ENCODE measurements around the gene LEF1.
"Not testable (repeated sequence)": the region's sequence is repeated elsewhere in the genome, so short reads cannot be mapped to it uniquely, and the experiment has no call there.

The LEF1 gene

GRCh38 chr4:108029016-108029720 lies 139.6 kb downstream of the LEF1 start:
- no peaks in the 10 kb centered on the region for H3K27me3 Mint-ChIP-seq
- no peak overlapping the region for H3K27ac Mint-ChIP-seq
- ATAC-seq (ENCODE audit: low read depth): no peak
- DNase-seq (ENCODE audit: low spot score in 2 of 2): no peak
- no peak overlapping the region for H3K4me3 Mint-ChIP-seq
- no peaks in the 10 kb centered on the region for H3K9me3 Mint-ChIP-seq
- peaks cover 45% of the 10 kb centered on the region for H3K36me3 Mint-ChIP-seq
- H3K4me1 Mint-ChIP-seq: no peaks in the 10 kb centered on the region

GRCh38 chr4:108024878-108025165 lies 143.9 kb downstream of the LEF1 start:
- no peaks in the 10 kb centered on the region for H3K27me3 Mint-ChIP-seq
- peaks cover 32% of the 10 kb centered on the region for H3K36me3 Mint-ChIP-seq
- DNase-seq (ENCODE audit: low spot score in 2 of 2) (no peak), ATAC-seq (ENCODE audit: low read depth) (no peak)
- H3K9me3 Mint-ChIP-seq: no peaks in the 10 kb centered on the region
- no peaks in the 10 kb centered on the region for H3K4me1 Mint-ChIP-seq
- H3K27ac Mint-ChIP-seq: no peak overlapping the region
- no peak overlapping the region for H3K4me3 Mint-ChIP-seq

- no peak for DNase-seq (ENCODE audit: low spot score in 2 of 2)
- Mint-ChIP-seq H3K27me3 (no peaks in the 10 kb centered on the region), H3K4me1 (no peaks in the 10 kb centered on the region), H3K27ac (no peak overlapping the region), H3K4me3 (no peak overlapping the region), H3K36me3 (peaks cover 33% of the 10 kb centered on the region), H3K9me3 (no peaks in the 10 kb centered on the region)
- no peak for ATAC-seq (ENCODE audit: low read depth)
Measured at GRCh38 chr4:108024085-108024877, 144.5 kb downstream of the LEF1 start.

- DNase-seq (ENCODE audit: low spot score in 2 of 2) (no peak), ATAC-seq (ENCODE audit: low read depth) (no peak)
- no peaks in the 10 kb centered on the region for H3K27me3 Mint-ChIP-seq
- H3K4me1 Mint-ChIP-seq: peaks cover 4% of the 10 kb centered on the region
- no peak overlapping the region for H3K27ac Mint-ChIP-seq
- no peaks in the 10 kb centered on the region for H3K9me3 Mint-ChIP-seq
- peaks cover 25% of the 10 kb centered on the region for H3K36me3 Mint-ChIP-seq
- no peak overlapping the region for H3K4me3 Mint-ChIP-seq
Measured at GRCh38 chr4:108018884-108019187, 149.9 kb downstream of the LEF1 start.

- Mint-ChIP-seq H3K4me1 (peaks cover 4% of the 10 kb centered on the region), H3K27me3 (no peaks in the 10 kb centered on the region), H3K36me3 (peaks cover 27% of the 10 kb centered on the region), H3K9me3 (no peaks in the 10 kb centered on the region), H3K4me3 (no peak overlapping the region), H3K27ac (no peak overlapping the region)
- peak; percentile 61 to 74 for DNase-seq (ENCODE audit: low spot score in 2 of 2)
- ATAC-seq (ENCODE audit: low read depth): peak; percentile 60
Measured at GRCh38 chr4:108018040-108018883, 150.5 kb downstream of the LEF1 start.

GRCh38 chr4:108013955-108014354 lies 154.8 kb downstream of the LEF1 start:
- Mint-ChIP-seq H3K4me1 (peaks cover 6% of the 10 kb centered on the region), H3K36me3 (peaks cover 29% of the 10 kb centered on the region), H3K9me3 (no peaks in the 10 kb centered on the region), H3K27me3 (no peaks in the 10 kb centered on the region), H3K27ac (no peak overlapping the region), H3K4me3 (no peak overlapping the region)
- DNase-seq (ENCODE audit: low spot score in 2 of 2) (no peak), ATAC-seq (ENCODE audit: low read depth) (no peak)

- H3K36me3 Mint-ChIP-seq: peaks cover 31% of the 10 kb centered on the region
- peaks cover 6% of the 10 kb centered on the region for H3K4me1 Mint-ChIP-seq
- no peaks in the 10 kb centered on the region for H3K27me3 Mint-ChIP-seq
- no peaks in the 10 kb centered on the region for H3K9me3 Mint-ChIP-seq
- no peak for DNase-seq (ENCODE audit: low spot score in 2 of 2)
- no peak overlapping the region for H3K4me3 Mint-ChIP-seq
- no peak for ATAC-seq (ENCODE audit: low read depth)
- H3K27ac Mint-ChIP-seq: no peak overlapping the region
Measured at GRCh38 chr4:108013327-108013726, 155.4 kb downstream of the LEF1 start.

- H3K36me3 Mint-ChIP-seq: peaks cover 32% of the 10 kb centered on the region
- H3K9me3 Mint-ChIP-seq; DNase-seq (ENCODE audit: low spot score in 2 of 2); H3K27me3 Mint-ChIP-seq; ATAC-seq (ENCODE audit: low read depth); H3K4me3 Mint-ChIP-seq; H3K27ac Mint-ChIP-seq; H3K4me1 Mint-ChIP-seq: not testable (repeated sequence)
Measured at GRCh38 chr4:108012382-108012781, 156.3 kb downstream of the LEF1 start.

GRCh38 chr4:108010167-108010566 lies 158.6 kb downstream of the LEF1 start:
- ATAC-seq (ENCODE audit: low read depth) (no peak), DNase-seq (ENCODE audit: low spot score in 2 of 2) (no peak)
- H3K27me3 Mint-ChIP-seq: no peaks in the 10 kb centered on the region
- H3K27ac Mint-ChIP-seq: no peak overlapping the region
- no peak overlapping the region for H3K4me3 Mint-ChIP-seq
- no peaks in the 10 kb centered on the region for H3K9me3 Mint-ChIP-seq
- peaks cover 8% of the 10 kb centered on the region for H3K4me1 Mint-ChIP-seq
- H3K36me3 Mint-ChIP-seq: peaks cover 28% of the 10 kb centered on the region

- DNase-seq (ENCODE audit: low spot score in 2 of 2): no peak
- peak overlapping the region; percentile 21 for H3K27ac Mint-ChIP-seq
Measured at GRCh38 chr4:108008721-108009120, 160.0 kb downstream of the LEF1 start.

GRCh38 chr4:108007984-108008383 lies 160.7 kb downstream of the LEF1 start:
- Mint-ChIP-seq H3K9me3 (no peaks in the 10 kb centered on the region), H3K36me3 (peaks cover 22% of the 10 kb centered on the region), H3K4me3 (no peak overlapping the region), H3K4me1 (peaks cover 13% of the 10 kb centered on the region), H3K27me3 (no peaks in the 10 kb centered on the region), H3K27ac (no peak overlapping the region)
- ATAC-seq (ENCODE audit: low read depth) (no peak), DNase-seq (ENCODE audit: low spot score in 2 of 2) (no peak)

More at GRCh38 chr4:108008721-108009120, 160.0 kb downstream of the LEF1 start:
- Mint-ChIP-seq H3K27me3 (no peaks in the 10 kb centered on the region), H3K4me3 (no peak overlapping the region), H3K4me1 (peaks cover 13% of the 10 kb centered on the region), H3K9me3 (no peaks in the 10 kb centered on the region), H3K36me3 (peaks cover 25% of the 10 kb centered on the region)
- ATAC-seq (ENCODE audit: low read depth): no peak

- DNase-seq (ENCODE audit: low spot score in 2 of 2) (no peak), ATAC-seq (ENCODE audit: low read depth) (no peak)
- Mint-ChIP-seq H3K4me1 (peaks cover 13% of the 10 kb centered on the region), H3K36me3 (peaks cover 18% of the 10 kb centered on the region), H3K9me3 (no peaks in the 10 kb centered on the region), H3K4me3 (no peak overlapping the region), H3K27ac (no peak overlapping the region), H3K27me3 (no peaks in the 10 kb centered on the region)
Measured at GRCh38 chr4:108006361-108006760, 162.4 kb downstream of the LEF1 start.

GRCh38 chr4:108005807-108006206 lies 162.9 kb downstream of the LEF1 start:
- Mint-ChIP-seq H3K4me3 (no peak overlapping the region), H3K27ac (no peak overlapping the region), H3K4me1 (peaks cover 13% of the 10 kb centered on the region), H3K27me3 (no peaks in the 10 kb centered on the region), H3K9me3 (no peaks in the 10 kb centered on the region), H3K36me3 (peaks cover 18% of the 10 kb centered on the region)
- ATAC-seq (ENCODE audit: low read depth) (no peak), DNase-seq (ENCODE audit: low spot score in 2 of 2) (no peak)

- Mint-ChIP-seq H3K9me3 (no peaks in the 10 kb centered on the region), H3K27ac (peak overlapping the region; percentile 11), H3K36me3 (peaks cover 18% of the 10 kb centered on the region), H3K4me3 (no peak overlapping the region), H3K4me1 (peaks cover 14% of the 10 kb centered on the region), H3K27me3 (no peaks in the 10 kb centered on the region)
- no peak for DNase-seq (ENCODE audit: low spot score in 2 of 2)
- ATAC-seq (ENCODE audit: low read depth): no peak
Measured at GRCh38 chr4:108004646-108005045, 164.1 kb downstream of the LEF1 start.

Measured in memory B cell (primary cell).